Duodenal mucosa (tissue), 2 donors: Measurements from ENCODE around the gene MAGI2.

Experiments used
- H3K27ac ChIP-seq: one replicate; pipeline ENCODE4 v1.7.0; 2013; ENCODE audit warnings: low read depth, low read length
- H3K27me3 ChIP-seq, 2 donors: one replicate each; pipeline ENCODE4 v1.7.0; 2013; ENCODE audit warnings: low read length in 2 of 2, control low read depth in 1 of 2; ENCODE audit not compliant: insufficient read depth in 2 of 2, control insufficient read depth in 1 of 2
- H3K36me3 ChIP-seq, 2 donors: one replicate each; pipeline ENCODE4 v1.7.0; 2013; ENCODE audit warnings: low read length in 2 of 2, control low read depth in 1 of 2; ENCODE audit not compliant: insufficient read depth in 2 of 2, control insufficient read depth in 1 of 2
- H3K4me1 ChIP-seq, 2 donors: one replicate each; pipeline ENCODE4 v1.7.0; 2013; ENCODE audit warnings: low read length in 2 of 2, control low read depth in 1 of 2; ENCODE audit not compliant: insufficient read depth in 2 of 2, control insufficient read depth in 1 of 2
- H3K4me3 ChIP-seq, 2 donors: one replicate each; pipeline ENCODE4 v1.7.0; 2013; ENCODE audit warnings: low read length in 2 of 2, low read depth in 1 of 2
- H3K9ac ChIP-seq, 2 donors: one replicate each; pipeline ENCODE4 v1.7.0; 2013; ENCODE audit warnings: low read length in 2 of 2, low read depth in 1 of 2
- H3K9me3 ChIP-seq, 2 donors: one replicate each; pipeline ENCODE4 v1.7.0; 2013; ENCODE audit warnings: low read length in 2 of 2, control low read depth in 1 of 2; ENCODE audit not compliant: control insufficient read depth in 1 of 2

The MAGI2 gene

GRCh38 chr7:79320741-79321473 is 132.6 kb downstream of the MAGI2 start:
- H3K9ac ChIP-seq = no peak overlapping the region
- H3K9me3 ChIP-seq = no peaks in the 10 kb centered on the region
- no peaks in the 10 kb centered on the region for H3K36me3 ChIP-seq
- H3K27ac ChIP-seq = no peak overlapping the region
- H3K4me1 ChIP-seq = no peaks in the 10 kb centered on the region
- H3K27me3 ChIP-seq = no peaks in the 10 kb centered on the region
- no peak overlapping the region for H3K4me3 ChIP-seq

- Histone ChIP-seq H3K9me3 (no peaks in the 10 kb centered on the region), H3K9ac (no peak overlapping the region), H3K4me3 (no peak overlapping the region), H3K27ac (no peak overlapping the region), H3K4me1 (no peaks in the 10 kb centered on the region), H3K27me3 (no peaks in the 10 kb centered on the region), H3K36me3 (no peaks in the 10 kb centered on the region)
Measured at GRCh38 chr7:79319369-79319768, 134.1 kb downstream of the MAGI2 start.

- Histone ChIP-seq H3K9ac (no peak overlapping the region), H3K9me3 (no peaks in the 10 kb centered on the region), H3K27me3 (no peaks in the 10 kb centered on the region), H3K4me1 (no peaks in the 10 kb centered on the region), H3K36me3 (no peaks in the 10 kb centered on the region), H3K4me3 (no peak overlapping the region), H3K27ac (no peak overlapping the region)
Measured at GRCh38 chr7:79317728-79318127, 135.7 kb downstream of the MAGI2 start.

GRCh38 chr7:79312022-79312421 is 141.4 kb downstream of the MAGI2 start:
- no peaks in the 10 kb centered on the region for H3K4me1 ChIP-seq
- no peak overlapping the region for H3K4me3 ChIP-seq
- H3K9ac ChIP-seq = no peak overlapping the region
- H3K36me3 ChIP-seq = no peaks in the 10 kb centered on the region
- no peaks in the 10 kb centered on the region for H3K9me3 ChIP-seq
- no peaks in the 10 kb centered on the region for H3K27me3 ChIP-seq
- H3K27ac ChIP-seq = no peak overlapping the region

GRCh38 chr7:79308192-79308591 is 145.3 kb downstream of the MAGI2 start:
- Histone ChIP-seq H3K9ac (no peak overlapping the region), H3K36me3 (no peaks in the 10 kb centered on the region), H3K9me3 (no peaks in the 10 kb centered on the region), H3K27ac (no peak overlapping the region), H3K4me3 (no peak overlapping the region), H3K4me1 (peaks cover 0 to 5% of the 10 kb centered on the region in 2 donors), H3K27me3 (no peaks in the 10 kb centered on the region)

GRCh38 chr7:79307376-79307775 is 146.1 kb downstream of the MAGI2 start:
- H3K9me3 ChIP-seq = no peaks in the 10 kb centered on the region
- H3K4me1 ChIP-seq = peaks cover 0 to 5% of the 10 kb centered on the region in 2 donors
- no peaks in the 10 kb centered on the region for H3K36me3 ChIP-seq
- H3K27me3 ChIP-seq = no peaks in the 10 kb centered on the region
- no peak overlapping the region for H3K27ac ChIP-seq
- no peak overlapping the region for H3K9ac ChIP-seq
- H3K4me3 ChIP-seq = no peak overlapping the region

- H3K36me3 ChIP-seq = no peaks in the 10 kb centered on the region
- H3K9ac ChIP-seq = no peak overlapping the region
- no peaks in the 10 kb centered on the region for H3K27me3 ChIP-seq
- peaks cover 0 to 5% of the 10 kb centered on the region in 2 donors for H3K4me1 ChIP-seq
- no peaks in the 10 kb centered on the region for H3K9me3 ChIP-seq
- H3K27ac ChIP-seq = no peak overlapping the region
- H3K4me3 ChIP-seq = no peak overlapping the region
Measured at GRCh38 chr7:79304711-79305110, 148.8 kb downstream of the MAGI2 start.

GRCh38 chr7:79302293-79302692 is 151.2 kb downstream of the MAGI2 start:
- peaks cover 0 to 5% of the 10 kb centered on the region in 2 donors for H3K4me1 ChIP-seq
- H3K4me3 ChIP-seq = no peak overlapping the region
- H3K9ac ChIP-seq = no peak overlapping the region
- H3K9me3 ChIP-seq = no peaks in the 10 kb centered on the region
- no peak overlapping the region for H3K27ac ChIP-seq
- no peaks in the 10 kb centered on the region for H3K36me3 ChIP-seq
- no peaks in the 10 kb centered on the region for H3K27me3 ChIP-seq

GRCh38 chr7:79301419-79301818 is 152.0 kb downstream of the MAGI2 start:
- Histone ChIP-seq H3K36me3 (no peaks in the 10 kb centered on the region), H3K9ac (no peak overlapping the region), H3K4me1 (peaks cover 0 to 5% of the 10 kb centered on the region in 2 donors), H3K27me3 (no peaks in the 10 kb centered on the region), H3K9me3 (no peaks in the 10 kb centered on the region), H3K4me3 (no peak overlapping the region), H3K27ac (no peak overlapping the region)

- Histone ChIP-seq H3K9ac (no peak overlapping the region), H3K9me3 (no peaks in the 10 kb centered on the region), H3K4me3 (no peak overlapping the region), H3K27ac (no peak overlapping the region), H3K27me3 (no peaks in the 10 kb centered on the region), H3K4me1 (peaks cover 0 to 5% of the 10 kb centered on the region in 2 donors), H3K36me3 (no peaks in the 10 kb centered on the region)
Measured at GRCh38 chr7:79300573-79300972, 152.9 kb downstream of the MAGI2 start.
